GM12801 (cell line): Measurements from ENCODE around the gene DLX2.

Experiments
- CTCF ChIP-seq: IDR thresholded peaks from one replicate; pipeline ENCODE4 v1.5.1; 2011; ENCODE audit warnings: control low read depth; ENCODE audit not compliant: insufficient read length; ENCODE audit errors: extremely low read depth

DLX2 gene

GRCh38 chr2:172080641-172081220 is 22.0 kb downstream of the DLX2 start:
- no peak for TF ChIP-seq CTCF

- TF ChIP-seq CTCF: no peak
Measured at GRCh38 chr2:172079838-172080640, 22.7 kb downstream of the DLX2 start.

- no peak for TF ChIP-seq CTCF
Measured at GRCh38 chr2:172079416-172079815, 23.3 kb downstream of the DLX2 start.

GRCh38 chr2:172074254-172074653 is 28.4 kb downstream of the DLX2 start:
- TF ChIP-seq CTCF: no peak

GRCh38 chr2:172073518-172073917 is 29.2 kb downstream of the DLX2 start:
- no peak for TF ChIP-seq CTCF

GRCh38 chr2:172072706-172073105 is 30.0 kb downstream of the DLX2 start:
- no peak for TF ChIP-seq CTCF

- TF ChIP-seq CTCF: no peak
Measured at GRCh38 chr2:172072303-172072702, 30.4 kb downstream of the DLX2 start.
